Upper lobe of right lung (tissue), 1 donor: ENCODE measurements around the gene CCDC150. TPM values are rescaled to one million over a fixed set of nuclear protein-coding genes. Genes with fewer than 3 reads are reported as not detected.
"Not testable (repeated sequence)": the region's sequence is repeated elsewhere in the genome, so short reads cannot be mapped to it uniquely, and the experiment has no call there.

Experiments
- ATAC-seq: fragments of 200-7000 bp; cut with Tn5 transposase; one replicate; pipeline ENCODE4 v1.9.1; 2020; ENCODE audit warnings: mild to moderate bottlenecking, moderate library complexity
- DNase-seq: peaks from one replicate; pipeline ENCODE4 v3.0.0-alpha.2; 2020
- H3K27ac ChIP-seq: fragments of 200-600 bp; one replicate; pipeline ENCODE4 v1.8.0; 2022
- H3K27me3 ChIP-seq: fragments of 200-600 bp; one replicate; pipeline ENCODE4 v1.8.0; 2022; ENCODE audit warnings: mild to moderate bottlenecking
- H3K36me3 ChIP-seq: fragments of 200-600 bp; one replicate; pipeline ENCODE4 v1.8.0; 2022
- H3K4me1 ChIP-seq: fragments of 200-600 bp; one replicate; pipeline ENCODE4 v1.8.0; 2022
- H3K4me3 ChIP-seq: fragments of 200-600 bp; one replicate; pipeline ENCODE4 v1.8.0; 2022; ENCODE audit warnings: mild to moderate bottlenecking
- H3K9me3 ChIP-seq: fragments of 200-600 bp; one replicate; pipeline ENCODE4 v1.8.0; 2022
- CTCF ChIP-seq: fragments of 200-600 bp; IDR thresholded peaks from one replicate; pipeline ENCODE4 v1.8.0; 2022; ENCODE audit warnings: antibody characterized with exemption
- intact Hi-C: fragments of 100-400 bp; cut with DNase I; formaldehyde crosslinking; loops from one replicate; pipeline ENCODE4 v1.11.0; 2022
- total RNA-seq: library from RNA; stranded (reverse); fragmentation: NEBNext Ultra II Directional; extraction: Animal tissue kit (Norgen Biotek cat#: 25700); gene quantifications from one replicate; pipeline ENCODE4 v1.2.1, GENCODE V29; 2021
- donor health status: DM: no; HTN: yes; CAD: no; lungs with severe emphysema.

CCDC150 gene
- total RNA-seq, 1 donor from 2014 or later = 0.87 TPM

DNA sequence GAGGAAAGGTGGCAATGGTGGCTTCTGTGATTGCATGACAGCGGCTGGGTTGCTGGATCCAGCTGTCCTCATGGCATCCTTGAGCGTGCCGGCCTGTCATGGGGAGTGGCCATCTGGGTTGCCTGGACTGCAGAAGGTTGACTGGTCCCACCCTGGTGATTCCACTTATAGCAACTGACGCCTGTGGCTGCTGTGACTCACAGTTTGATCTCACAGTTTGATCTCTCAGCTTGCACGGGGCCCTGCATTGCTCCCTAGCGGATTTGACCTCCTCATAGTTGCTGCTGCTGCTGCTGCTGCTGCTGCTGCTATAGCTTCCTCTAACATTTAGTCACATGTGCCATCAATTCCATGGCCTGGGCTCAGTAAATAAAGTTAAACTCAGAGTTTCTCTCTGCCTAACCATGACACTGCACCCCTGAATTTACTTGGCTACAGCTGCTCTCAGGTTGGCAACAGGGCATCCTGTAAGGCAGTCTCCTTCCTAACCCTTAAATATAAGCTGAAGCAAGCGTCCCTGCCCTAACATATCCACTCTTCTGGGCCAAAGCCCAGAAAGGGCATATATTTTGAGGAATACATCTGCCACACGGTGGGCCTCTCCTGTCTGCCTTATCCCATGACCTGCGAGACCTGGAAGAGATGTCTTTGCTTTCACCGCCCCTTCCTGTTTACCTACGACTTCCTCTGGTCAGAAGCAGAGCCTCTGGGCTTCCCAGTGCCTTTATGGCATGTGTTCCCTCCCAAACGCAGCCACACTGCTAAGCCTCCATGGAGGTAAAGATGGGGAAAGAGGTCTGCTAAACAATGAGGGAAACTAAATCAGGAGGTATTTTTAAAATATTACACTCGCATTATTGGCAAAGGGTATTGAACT lies 37.8 kb upstream of the CCDC150 start:
- DNase-seq (no peak), ATAC-seq (peak; percentile 30)
- Histone ChIP-seq H3K36me3 (no peaks in the 10 kb centered on the region), H3K27ac (no peak overlapping the region), H3K4me3 (no peak overlapping the region), H3K27me3 (no peaks in the 10 kb centered on the region), H3K9me3 (no peaks in the 10 kb centered on the region), H3K4me1 (no peaks in the 10 kb centered on the region)
- no peak for TF ChIP-seq CTCF
- intact Hi-C loops = no loop called here

DNA sequence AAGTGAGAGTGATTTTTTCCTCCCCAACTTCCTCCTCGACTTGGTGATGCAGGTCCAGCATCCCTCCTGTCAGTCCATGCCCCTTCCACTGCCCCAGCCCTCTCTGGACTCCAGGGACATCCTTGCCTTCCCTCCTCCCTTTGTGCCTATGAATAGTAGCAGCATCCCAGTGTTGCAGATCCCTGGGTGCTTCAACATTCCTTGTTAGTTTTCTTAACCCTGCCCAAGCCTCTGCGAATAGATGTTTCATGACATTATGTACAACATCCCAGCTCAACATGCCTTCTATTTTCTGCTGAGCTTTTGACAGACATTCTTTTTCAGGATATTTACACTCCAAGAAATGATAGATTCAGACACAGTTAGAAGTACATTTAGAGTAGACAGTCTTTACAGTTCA lies 35.3 kb upstream of the CCDC150 start:
- TF ChIP-seq CTCF = no peak
- Histone ChIP-seq H3K27me3 (no peaks in the 10 kb centered on the region), H3K9me3 (no peaks in the 10 kb centered on the region), H3K27ac (no peak overlapping the region), H3K36me3 (no peaks in the 10 kb centered on the region), H3K4me3 (no peak overlapping the region), H3K4me1 (no peaks in the 10 kb centered on the region)
- intact Hi-C loops = no loop called here
- DNase-seq = no peak
- no peak for ATAC-seq

- Histone ChIP-seq H3K4me3 (no peak overlapping the region), H3K36me3 (no peaks in the 10 kb centered on the region), H3K27me3 (no peaks in the 10 kb centered on the region), H3K9me3 (no peaks in the 10 kb centered on the region), H3K4me1 (no peaks in the 10 kb centered on the region), H3K27ac (no peak overlapping the region)
- TF ChIP-seq CTCF = no peak
- no peak for DNase-seq
- ATAC-seq = no peak
- intact Hi-C loops = no loop called here
Measured at GRCh38 chr2:196606516-196606915, 33.0 kb upstream of the CCDC150 start.

- no peak for ATAC-seq
- intact Hi-C loops = no loop called here
Measured at GRCh38 chr2:196607073-196607472, 32.4 kb upstream of the CCDC150 start.

DNA sequence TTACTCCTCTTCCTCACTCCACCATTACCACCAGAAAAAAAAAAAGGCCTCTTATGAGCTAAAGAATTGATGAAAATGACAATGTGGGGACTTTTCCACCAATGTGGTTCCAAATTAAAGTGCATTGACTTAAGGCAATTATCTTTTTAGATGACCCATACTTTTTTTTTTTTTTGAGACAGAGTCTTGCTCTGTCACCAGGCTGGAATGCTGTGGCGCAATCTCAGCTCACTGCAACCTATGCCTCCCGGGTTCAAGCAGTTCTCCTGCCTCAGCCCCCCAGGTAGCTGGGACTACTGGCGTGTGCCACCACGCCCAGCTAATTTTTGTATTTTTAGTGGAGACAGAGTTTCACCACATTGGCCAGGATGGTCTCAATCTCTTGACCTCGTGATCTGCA lies 31.6 kb upstream of the CCDC150 start:
- H3K4me1 ChIP-seq, DNase-seq, H3K27ac ChIP-seq, intact Hi-C loops, H3K4me3 ChIP-seq, ATAC-seq, H3K27me3 ChIP-seq, H3K36me3 ChIP-seq, H3K9me3 ChIP-seq: not testable (repeated sequence)

More at GRCh38 chr2:196607073-196607472, 32.4 kb upstream of the CCDC150 start:
- DNase-seq = no peak
- no peaks in the 10 kb centered on the region for H3K9me3 ChIP-seq
- no peaks in the 10 kb centered on the region for H3K36me3 ChIP-seq
- no peak overlapping the region for H3K27ac ChIP-seq
- no peaks in the 10 kb centered on the region for H3K4me1 ChIP-seq
- TF ChIP-seq CTCF = no peak
- H3K27me3 ChIP-seq = no peaks in the 10 kb centered on the region
- H3K4me3 ChIP-seq = no peak overlapping the region

DNA sequence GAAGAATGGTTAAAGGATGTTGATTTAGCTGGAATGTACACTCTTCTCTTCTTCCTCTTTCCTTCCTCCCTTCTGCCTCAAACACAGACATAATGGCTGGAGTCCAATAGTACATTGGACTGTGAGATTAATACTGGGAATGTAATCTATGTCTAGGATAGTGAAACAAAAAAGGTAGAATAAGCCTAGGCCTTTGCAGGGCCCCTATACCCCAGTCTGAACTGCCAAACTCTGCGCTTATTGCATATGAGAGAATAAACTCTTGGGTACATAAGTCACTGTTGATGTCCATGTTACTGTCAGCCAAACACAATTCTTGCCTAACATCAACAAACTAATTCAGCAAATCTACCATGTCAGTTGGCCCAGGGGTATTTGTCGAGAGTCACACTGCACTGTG lies 29.7 kb upstream of the CCDC150 start:
- intact Hi-C loops = no loop called here
- no peaks in the 10 kb centered on the region for H3K4me1 ChIP-seq
- no peak for TF ChIP-seq CTCF

More for the DNA sequence above, 29.7 kb upstream of the CCDC150 start:
- ATAC-seq (no peak), DNase-seq (no peak)
- H3K27me3 ChIP-seq = no peaks in the 10 kb centered on the region
- H3K27ac ChIP-seq = no peak overlapping the region
- H3K9me3 ChIP-seq = no peaks in the 10 kb centered on the region
- H3K36me3 ChIP-seq = no peaks in the 10 kb centered on the region
- no peak overlapping the region for H3K4me3 ChIP-seq
